ENCODE data around the gene EPM2A. TPM values are rescaled to one million over a fixed set of nuclear protein-coding genes. Genes with fewer than 3 reads are reported as not detected.
A peak's percentile ranks its signal among the peaks of the same experiment; 100 is the strongest.
"Not testable (repeated sequence)": the region's sequence is repeated elsewhere in the genome, so short reads cannot be mapped to it uniquely, and the experiment has no call there.

Gene EPM2A
- total RNA-seq, 1 experiment from 2014 or later, result 11.8 TPM

GRCh38 chr6:145704143-145704781 is 31.1 kb downstream of the EPM2A start:
- peak; percentile 54 for DNase-seq (ENCODE audit: low spot score)
- TF ChIP-seq, protein P1, sequence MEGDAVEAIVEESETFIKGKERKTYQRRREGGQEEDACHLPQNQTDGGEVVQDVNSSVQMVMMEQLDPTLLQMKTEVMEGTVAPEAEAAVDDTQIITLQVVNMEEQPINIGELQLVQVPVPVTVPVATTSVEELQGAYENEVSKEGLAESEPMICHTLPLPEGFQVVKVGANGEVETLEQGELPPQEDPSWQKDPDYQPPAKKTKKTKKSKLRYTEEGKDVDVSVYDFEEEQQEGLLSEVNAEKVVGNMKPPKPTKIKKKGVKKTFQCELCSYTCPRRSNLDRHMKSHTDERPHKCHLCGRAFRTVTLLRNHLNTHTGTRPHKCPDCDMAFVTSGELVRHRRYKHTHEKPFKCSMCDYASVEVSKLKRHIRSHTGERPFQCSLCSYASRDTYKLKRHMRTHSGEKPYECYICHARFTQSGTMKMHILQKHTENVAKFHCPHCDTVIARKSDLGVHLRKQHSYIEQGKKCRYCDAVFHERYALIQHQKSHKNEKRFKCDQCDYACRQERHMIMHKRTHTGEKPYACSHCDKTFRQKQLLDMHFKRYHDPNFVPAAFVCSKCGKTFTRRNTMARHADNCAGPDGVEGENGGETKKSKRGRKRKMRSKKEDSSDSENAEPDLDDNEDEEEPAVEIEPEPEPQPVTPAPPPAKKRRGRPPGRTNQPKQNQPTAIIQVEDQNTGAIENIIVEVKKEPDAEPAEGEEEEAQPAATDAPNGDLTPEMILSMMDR (conservative IDR thresholded peaks at IDR 0.05; ENCODE audit: low read depth, low read length), result peak; percentile 69
- no peak for TF ChIP-seq EZH2 (IDR thresholded peaks at IDR 0.05; ENCODE audit: borderline replicate concordance, low read depth, low read length, poor library complexity, severe bottlenecking)
- Histone ChIP-seq H3K27ac (ENCODE audit: low read depth, low read length, poor library complexity, severe bottlenecking) (no peak overlapping the region), H3K4me3 (ENCODE audit: low read depth, low read length, poor library complexity, severe bottlenecking) (no peak overlapping the region), H3K27me3 (replicated peaks; ENCODE audit: insufficient read depth, low read depth, low read length, poor library complexity) (no peaks in the 10 kb centered on the region), H3K9me3 (ENCODE audit: low read depth, low read length, poor library complexity, severe bottlenecking) (peaks cover 7% of the 10 kb centered on the region), H3K36me3 (ENCODE audit: insufficient read depth, low read length, poor library complexity, severe bottlenecking) (no peaks in the 10 kb centered on the region), H3K4me1 (ENCODE audit: insufficient read depth, low read length, poor library complexity, severe bottlenecking) (peaks cover 14% of the 10 kb centered on the region)
- BruUV-seq (replicated peaks), result no TSS peak
- ChIA-PET POLR2A (ENCODE audit: low non-redundant PET) (no interaction called here), CTCF (interaction anchor here (0.6 to 1.0 kb wide), 2 partner anchors 70 to 444 kb away, joined by 3 read pairs; no protein-coding TSS in a partner anchor)
- intact Hi-C loops (cut with micrococcal nuclease; ENCODE audit: unreplicated experiment), result loop anchor here (2.0 to 10.0 kb wide), 4 partner anchors 72 to 1119 kb away; no protein-coding TSS in a partner anchor

GRCh38 chr6:145699462-145699861 is 35.9 kb downstream of the EPM2A start:
- intact Hi-C loops (cut with micrococcal nuclease; ENCODE audit: unreplicated experiment), result no loop called here
- no peaks in the 10 kb centered on the region for H3K9me3 ChIP-seq (ENCODE audit: low read depth, low read length, poor library complexity, severe bottlenecking)
- no peak for DNase-seq (ENCODE audit: low spot score)
- H3K4me3 ChIP-seq (ENCODE audit: low read depth, low read length, poor library complexity, severe bottlenecking), result no peak overlapping the region
- H3K36me3 ChIP-seq (ENCODE audit: insufficient read depth, low read length, poor library complexity, severe bottlenecking), result no peaks in the 10 kb centered on the region
- ChIA-PET CTCF (no interaction called here), POLR2A (ENCODE audit: low non-redundant PET) (no interaction called here)
- H3K27me3 ChIP-seq (replicated peaks; ENCODE audit: insufficient read depth, low read depth, low read length, poor library complexity), result no peaks in the 10 kb centered on the region
- peaks cover 12% of the 10 kb centered on the region for H3K4me1 ChIP-seq (ENCODE audit: insufficient read depth, low read length, poor library complexity, severe bottlenecking)
- TF ChIP-seq EZH2 (IDR thresholded peaks at IDR 0.05; ENCODE audit: borderline replicate concordance, low read depth, low read length, poor library complexity, severe bottlenecking), result no peak
- TF ChIP-seq, protein P1 (conservative IDR thresholded peaks at IDR 0.05; ENCODE audit: low read depth, low read length), result no peak
- no peak overlapping the region for H3K27ac ChIP-seq (ENCODE audit: low read depth, low read length, poor library complexity, severe bottlenecking)
- BruUV-seq (replicated peaks), result no TSS peak

- intact Hi-C loops (cut with micrococcal nuclease; ENCODE audit: unreplicated experiment); POLR2A ChIA-PET (ENCODE audit: low non-redundant PET); H3K9me3 ChIP-seq (ENCODE audit: low read depth, low read length, poor library complexity, severe bottlenecking); BruUV-seq (replicated peaks); H3K4me1 ChIP-seq (ENCODE audit: insufficient read depth, low read length, poor library complexity, severe bottlenecking); H3K27ac ChIP-seq (ENCODE audit: low read depth, low read length, poor library complexity, severe bottlenecking); CTCF ChIA-PET; H3K36me3 ChIP-seq (ENCODE audit: insufficient read depth, low read length, poor library complexity, severe bottlenecking); H3K27me3 ChIP-seq (replicated peaks; ENCODE audit: insufficient read depth, low read depth, low read length, poor library complexity); DNase-seq (ENCODE audit: low spot score); H3K4me3 ChIP-seq (ENCODE audit: low read depth, low read length, poor library complexity, severe bottlenecking): not testable (repeated sequence)
Observed at GRCh38 chr6:145697401-145697800, 37.9 kb downstream of the EPM2A start.
